HFFc6 (cell line): ENCODE data around the gene S100A6. TPM values are rescaled to one million over a fixed set of nuclear protein-coding genes. Genes with fewer than 3 reads are reported as not detected.

ENCODE experiments used
- DNase-seq: peaks from one replicate; pipeline ENCODE4 v3.0.0-alpha.2; 2018
- H3K27ac Mint-ChIP-seq: 2 replicates; pipeline ENCODE4 v1.8.0; 2020; ENCODE audit warnings: mild to moderate bottlenecking, mixed read lengths
- H3K27me3 Mint-ChIP-seq: 2 replicates; pipeline ENCODE4 v1.8.0; 2021; ENCODE audit warnings: mild to moderate bottlenecking, moderate library complexity, mixed read lengths; ENCODE audit not compliant: insufficient read depth
- H3K36me3 Mint-ChIP-seq: 2 replicates; pipeline ENCODE4 v1.8.0; 2021; ENCODE audit warnings: low read depth, mixed read lengths
- H3K4me1 Mint-ChIP-seq: 2 replicates; pipeline ENCODE4 v1.8.0; 2020; ENCODE audit warnings: low read depth, mixed read lengths
- H3K4me3 Mint-ChIP-seq: 2 replicates; pipeline ENCODE4 v1.8.0; 2020; ENCODE audit warnings: mild to moderate bottlenecking, moderate library complexity, mixed read lengths
- H3K9me3 Mint-ChIP-seq: 2 replicates; pipeline ENCODE4 v1.8.0; 2020; ENCODE audit warnings: mild to moderate bottlenecking, mixed read lengths
- total RNA-seq, 6 experiments: library from RNA; stranded (reverse); fragmentation: NEBNext Ultra II Directional; extraction: Animal tissue kit (Norgen Biotek cat#: 25700); gene quantifications; 2 replicates in 1 of 6; 3 replicates in 5 of 6; pipeline ENCODE4 v1.2.3, GENCODE V29; 2021
- TF ChIP-seq, protein P1 (sequence below): fragments of 200-600 bp; sonication (generic); IDR thresholded peaks from 2 replicates; pipeline ENCODE4 v1.5.0; 2021; ENCODE audit warnings: antibody characterized with exemption, mild to moderate bottlenecking

S100A6 gene
- total RNA-seq, 6 experiments from 2014 or later: 1,971 to 2,311 (median 2,129) TPM

DNA sequence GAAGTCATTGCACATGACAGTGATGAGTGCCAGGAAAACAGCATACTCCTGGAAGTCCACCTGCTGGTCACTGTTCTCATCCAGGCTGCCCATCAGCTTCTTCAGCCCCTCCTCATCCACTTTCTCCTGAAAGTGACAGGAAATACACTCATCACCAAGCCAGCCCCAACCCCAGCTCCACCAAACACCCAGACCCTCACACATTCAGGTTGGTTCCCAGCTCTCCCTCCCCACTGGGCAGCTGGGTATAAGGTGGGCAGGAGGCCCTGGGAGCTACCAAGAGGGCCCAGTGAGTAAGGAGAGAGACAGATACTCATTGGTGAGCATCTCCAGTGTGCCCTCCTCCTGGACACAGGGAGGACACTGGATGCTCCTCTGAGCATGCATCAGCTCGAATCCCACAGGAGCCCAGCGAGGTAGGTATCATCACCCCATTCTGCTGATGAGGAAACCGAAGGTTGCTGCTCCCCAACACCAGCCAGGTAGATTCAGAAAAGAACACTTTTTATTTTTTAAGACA lies 25.7 kb upstream of the S100A6 start:
- TF ChIP-seq, protein P1, sequence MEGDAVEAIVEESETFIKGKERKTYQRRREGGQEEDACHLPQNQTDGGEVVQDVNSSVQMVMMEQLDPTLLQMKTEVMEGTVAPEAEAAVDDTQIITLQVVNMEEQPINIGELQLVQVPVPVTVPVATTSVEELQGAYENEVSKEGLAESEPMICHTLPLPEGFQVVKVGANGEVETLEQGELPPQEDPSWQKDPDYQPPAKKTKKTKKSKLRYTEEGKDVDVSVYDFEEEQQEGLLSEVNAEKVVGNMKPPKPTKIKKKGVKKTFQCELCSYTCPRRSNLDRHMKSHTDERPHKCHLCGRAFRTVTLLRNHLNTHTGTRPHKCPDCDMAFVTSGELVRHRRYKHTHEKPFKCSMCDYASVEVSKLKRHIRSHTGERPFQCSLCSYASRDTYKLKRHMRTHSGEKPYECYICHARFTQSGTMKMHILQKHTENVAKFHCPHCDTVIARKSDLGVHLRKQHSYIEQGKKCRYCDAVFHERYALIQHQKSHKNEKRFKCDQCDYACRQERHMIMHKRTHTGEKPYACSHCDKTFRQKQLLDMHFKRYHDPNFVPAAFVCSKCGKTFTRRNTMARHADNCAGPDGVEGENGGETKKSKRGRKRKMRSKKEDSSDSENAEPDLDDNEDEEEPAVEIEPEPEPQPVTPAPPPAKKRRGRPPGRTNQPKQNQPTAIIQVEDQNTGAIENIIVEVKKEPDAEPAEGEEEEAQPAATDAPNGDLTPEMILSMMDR: no peak
- 0 out of 2 replicates have a peak overlapping the region, but pooled peaks have one; percentile 61 for H3K27ac Mint-ChIP-seq
- no peak overlapping the region for H3K4me3 Mint-ChIP-seq
- peaks cover 1% of the 10 kb centered on the region; the same call in 1 of the 2 replicates for H3K27me3 Mint-ChIP-seq
- peaks cover 32% of the 10 kb centered on the region for H3K4me1 Mint-ChIP-seq
- peaks cover 5% of the 10 kb centered on the region; the same call in 1 of the 2 replicates for H3K36me3 Mint-ChIP-seq
- no peaks in the 10 kb centered on the region for H3K9me3 Mint-ChIP-seq
- no peak for DNase-seq

- no peak for DNase-seq
- Mint-ChIP-seq H3K27ac (no peak overlapping the region), H3K4me3 (no peak overlapping the region), H3K4me1 (peaks cover 26% of the 10 kb centered on the region), H3K9me3 (no peaks in the 10 kb centered on the region), H3K27me3 (peaks cover 1% of the 10 kb centered on the region; the same call in 1 of the 2 replicates), H3K36me3 (peaks cover 5% of the 10 kb centered on the region; the same call in 1 of the 2 replicates)
- TF ChIP-seq, protein P1: no peak
Measured at GRCh38 chr1:153560771-153561465, 25.1 kb upstream of the S100A6 start.

DNA sequence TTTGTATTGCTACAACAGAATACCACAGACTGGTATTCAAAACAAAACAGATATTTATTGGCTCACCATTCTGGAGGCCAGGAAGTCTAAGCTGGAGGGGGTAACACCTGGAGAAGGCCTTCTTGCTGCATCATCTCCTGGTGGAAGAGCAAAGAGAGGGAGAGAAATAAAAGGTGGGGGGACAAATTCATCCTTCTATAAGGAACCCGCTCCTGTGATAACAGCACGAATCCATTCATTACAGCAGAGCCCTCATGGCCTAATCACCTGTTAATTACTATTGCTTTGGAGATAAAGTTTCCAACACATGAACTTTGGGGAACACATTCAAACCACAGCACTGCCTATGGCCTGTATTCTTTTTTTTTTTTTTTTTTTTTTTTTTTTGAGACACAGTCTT lies 24.4 kb upstream of the S100A6 start:
- Mint-ChIP-seq H3K9me3 (no peaks in the 10 kb centered on the region), H3K36me3 (peaks cover 5% of the 10 kb centered on the region; the same call in 1 of the 2 replicates), H3K4me1 (peaks cover 20% of the 10 kb centered on the region), H3K27ac (no peak overlapping the region), H3K4me3 (no peak overlapping the region), H3K27me3 (no peaks in the 10 kb centered on the region)
- TF ChIP-seq, protein P1: no peak
- no peak for DNase-seq

DNA sequence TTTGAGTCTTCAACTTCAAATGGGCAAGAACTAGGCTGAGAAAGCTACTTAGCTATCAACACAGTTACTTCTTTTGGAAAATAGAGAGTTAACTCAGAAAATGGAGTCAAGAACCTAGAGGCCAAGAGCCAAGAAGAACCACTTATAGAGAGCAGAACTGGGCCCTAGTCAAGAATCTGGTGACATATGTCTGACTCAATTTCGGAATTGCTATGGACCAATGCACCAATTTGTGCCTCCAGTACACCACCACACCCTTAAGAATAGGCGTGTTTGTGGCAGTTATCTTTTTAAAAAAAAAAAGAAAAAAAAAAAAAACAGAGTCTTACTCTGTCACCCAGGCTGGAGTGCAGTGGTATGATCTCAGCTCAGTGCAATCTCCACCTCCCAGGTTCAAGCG lies 22.1 kb upstream of the S100A6 start:
- H3K27me3 Mint-ChIP-seq: no peaks in the 10 kb centered on the region
- TF ChIP-seq, protein P1: no peak
- H3K9me3 Mint-ChIP-seq: no peaks in the 10 kb centered on the region
- H3K4me1 Mint-ChIP-seq: peaks cover 26% of the 10 kb centered on the region
- no peak for DNase-seq
- peaks cover 5% of the 10 kb centered on the region; the same call in 1 of the 2 replicates for H3K36me3 Mint-ChIP-seq
- no peak overlapping the region for H3K27ac Mint-ChIP-seq
- H3K4me3 Mint-ChIP-seq: no peak overlapping the region

- Mint-ChIP-seq H3K4me1 (peaks cover 31% of the 10 kb centered on the region), H3K27ac (no peak overlapping the region), H3K9me3 (no peaks in the 10 kb centered on the region), H3K36me3 (peaks cover 5% of the 10 kb centered on the region; the same call in 1 of the 2 replicates), H3K27me3 (no peaks in the 10 kb centered on the region), H3K4me3 (no peak overlapping the region)
- TF ChIP-seq, protein P1: no peak
- no peak for DNase-seq
Measured at GRCh38 chr1:153556348-153556747, 20.6 kb upstream of the S100A6 start.
